Body of pancreas (tissue), 4 donors: ENCODE measurements around the gene DDX20. TPM values are rescaled to one million over a fixed set of nuclear protein-coding genes. Genes with fewer than 3 reads are reported as not detected.

ENCODE experiments used
- ATAC-seq: fragments of 150-250 bp; one replicate; pipeline ENCODE4 v1.9.1; 2016
- DNase-seq, 4 donors: peaks; one replicate each; pipeline ENCODE4 v3.0.0-alpha.2; 2019
- H3K27ac ChIP-seq, 4 donors: fragments of 200-600 bp; sonication (generic); 1 replicate in 3 of 4; 2 replicates in 1 of 4; pipeline versions ENCODE4 v1.5.1 to v1.6.1; 2016 to 2019; ENCODE audit warnings: mild to moderate bottlenecking in 1 of 4, mixed read lengths in 1 of 4, moderate library complexity in 1 of 4
- H3K27me3 ChIP-seq, 2 donors: fragments of 200-600 bp; sonication (generic); one replicate each; pipeline ENCODE4 v1.6.0; 2016; ENCODE audit warnings: mild to moderate bottlenecking in 1 of 2
- H3K36me3 ChIP-seq, 2 donors: fragments of 200-600 bp; sonication (generic); replicated peaks in 1 of 2; 2 replicates each; pipeline ENCODE4 v1.5.1; 2016; ENCODE audit warnings: low read depth in 2 of 2; ENCODE audit not compliant: insufficient read depth in 1 of 2
- H3K4me1 ChIP-seq: fragments of 200-600 bp; sonication (generic); one replicate; pipeline ENCODE4 v1.6.0; 2016
- H3K4me3 ChIP-seq, 2 donors: fragments of 200-600 bp; sonication (generic); 1 replicate in 1 of 2; 2 replicates in 1 of 2; pipeline ENCODE4 v1.5.1; 2016 to 2019
- H3K9me3 ChIP-seq, 3 donors: fragments of 200-600 bp; sonication (generic); 1 replicate in 2 of 3; 2 replicates in 1 of 3; pipeline ENCODE4 v1.5.1; 2016
- POLR2A ChIP-seq, 3 donors: fragments of 450-650 bp; IDR thresholded peaks; one replicate each; pipeline ENCODE4 v1.6.1; 2016; ENCODE audit warnings: antibody characterized with exemption in 3 of 3, mild to moderate bottlenecking in 2 of 3
- WGBS, 2 donors: methylation state at CpG; one replicate each; pipeline ENCODE4 v1.1.5; 2017; 5-methylcytosine and 5-hydroxymethylcytosine counted together
- intact Hi-C: fragments of 100-400 bp; cut with DNase I; formaldehyde crosslinking; loops from one replicate; pipeline ENCODE4 v1.15.1; 2023
- total RNA-seq, 2 donors: library from RNA; depleted of rRNA; stranded (reverse); fragments of >200 nt; gene quantifications; one replicate each; pipeline ENCODE4 v1.1.0, GENCODE V29; 2016
- TF ChIP-seq, protein P1 (sequence below), 7 experiments: fragments of 450-650 bp in 4 of 7; fragments of 200-600 bp in 3 of 7; sonication (generic) in 3 of 7; IDR thresholded peaks; one replicate each; pipeline ENCODE4 v1.5.1; 2016 to 2019; ENCODE audit warnings: antibody characterized with exemption in 7 of 7

Gene DDX20, protein sequence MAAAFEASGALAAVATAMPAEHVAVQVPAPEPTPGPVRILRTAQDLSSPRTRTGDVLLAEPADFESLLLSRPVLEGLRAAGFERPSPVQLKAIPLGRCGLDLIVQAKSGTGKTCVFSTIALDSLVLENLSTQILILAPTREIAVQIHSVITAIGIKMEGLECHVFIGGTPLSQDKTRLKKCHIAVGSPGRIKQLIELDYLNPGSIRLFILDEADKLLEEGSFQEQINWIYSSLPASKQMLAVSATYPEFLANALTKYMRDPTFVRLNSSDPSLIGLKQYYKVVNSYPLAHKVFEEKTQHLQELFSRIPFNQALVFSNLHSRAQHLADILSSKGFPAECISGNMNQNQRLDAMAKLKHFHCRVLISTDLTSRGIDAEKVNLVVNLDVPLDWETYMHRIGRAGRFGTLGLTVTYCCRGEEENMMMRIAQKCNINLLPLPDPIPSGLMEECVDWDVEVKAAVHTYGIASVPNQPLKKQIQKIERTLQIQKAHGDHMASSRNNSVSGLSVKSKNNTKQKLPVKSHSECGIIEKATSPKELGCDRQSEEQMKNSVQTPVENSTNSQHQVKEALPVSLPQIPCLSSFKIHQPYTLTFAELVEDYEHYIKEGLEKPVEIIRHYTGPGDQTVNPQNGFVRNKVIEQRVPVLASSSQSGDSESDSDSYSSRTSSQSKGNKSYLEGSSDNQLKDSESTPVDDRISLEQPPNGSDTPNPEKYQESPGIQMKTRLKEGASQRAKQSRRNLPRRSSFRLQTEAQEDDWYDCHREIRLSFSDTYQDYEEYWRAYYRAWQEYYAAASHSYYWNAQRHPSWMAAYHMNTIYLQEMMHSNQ
- total RNA-seq: 10 to 100 TPM in 1 of 2 donors, 1 to 10 TPM in 1; 5.7 to 34.3 TPM

- no peaks in the 10 kb centered on the region for H3K27me3 ChIP-seq
- peak within 1 kb of the TSS; percentile 54 to 69 for H3K4me3 ChIP-seq
- intact Hi-C loops: no loop called here
- H3K36me3 ChIP-seq: peaks cover under 1 to 2% of the 10 kb centered on the region in 2 donors
- no peaks in the 10 kb centered on the region for H3K9me3 ChIP-seq
- WGBS, 2 donors: 0 to 1% methylated on average over 41 to 67 of the region's 67 CpGs
- peak; percentile 25 to 74 (median 72) for TF ChIP-seq POLR2A (IDR thresholded peaks at IDR 0.05)
- TF ChIP-seq, protein P1, sequence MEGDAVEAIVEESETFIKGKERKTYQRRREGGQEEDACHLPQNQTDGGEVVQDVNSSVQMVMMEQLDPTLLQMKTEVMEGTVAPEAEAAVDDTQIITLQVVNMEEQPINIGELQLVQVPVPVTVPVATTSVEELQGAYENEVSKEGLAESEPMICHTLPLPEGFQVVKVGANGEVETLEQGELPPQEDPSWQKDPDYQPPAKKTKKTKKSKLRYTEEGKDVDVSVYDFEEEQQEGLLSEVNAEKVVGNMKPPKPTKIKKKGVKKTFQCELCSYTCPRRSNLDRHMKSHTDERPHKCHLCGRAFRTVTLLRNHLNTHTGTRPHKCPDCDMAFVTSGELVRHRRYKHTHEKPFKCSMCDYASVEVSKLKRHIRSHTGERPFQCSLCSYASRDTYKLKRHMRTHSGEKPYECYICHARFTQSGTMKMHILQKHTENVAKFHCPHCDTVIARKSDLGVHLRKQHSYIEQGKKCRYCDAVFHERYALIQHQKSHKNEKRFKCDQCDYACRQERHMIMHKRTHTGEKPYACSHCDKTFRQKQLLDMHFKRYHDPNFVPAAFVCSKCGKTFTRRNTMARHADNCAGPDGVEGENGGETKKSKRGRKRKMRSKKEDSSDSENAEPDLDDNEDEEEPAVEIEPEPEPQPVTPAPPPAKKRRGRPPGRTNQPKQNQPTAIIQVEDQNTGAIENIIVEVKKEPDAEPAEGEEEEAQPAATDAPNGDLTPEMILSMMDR (IDR thresholded peaks at IDR 0.05): peak; percentile 66 to 98 (median 90)
- ATAC-seq: peak; percentile 97
- peak; percentile 90 to 93 (median 91) for DNase-seq
- peak within 1 kb of the TSS; percentile 78 to 89 (median 80) for H3K27ac ChIP-seq
- peaks cover 16% of the 10 kb centered on the region for H3K4me1 ChIP-seq
These were observed at the start of gene DDX20 for GRCh38 chr1:111755331-111756123. Gene DDX20, plus strand, starts transcription at chr1:111755901. Its CDS starts 24 bp downstream, at chr1:111755925.

DNA sequence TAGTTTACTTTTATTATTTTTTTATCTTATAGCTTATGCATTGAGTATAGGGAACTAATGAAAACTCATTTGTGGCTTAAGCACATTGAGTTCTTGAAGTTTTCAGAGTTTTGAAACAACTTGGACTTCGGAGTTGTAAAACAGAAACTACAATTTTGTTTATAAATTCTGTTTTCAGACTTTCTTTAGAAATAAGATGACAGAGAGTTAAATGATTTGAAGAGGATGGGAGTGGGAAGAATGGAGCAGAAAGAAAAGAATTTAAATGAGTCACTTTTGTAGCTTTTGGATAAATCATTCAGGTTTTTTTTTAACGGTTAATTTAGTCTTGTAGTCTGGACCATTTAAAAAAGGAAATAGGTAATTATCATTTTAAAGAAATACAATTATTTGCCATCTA is 48.8 kb upstream of the DDX20 start:
- TF ChIP-seq POLR2A (IDR thresholded peaks at IDR 0.05): no peak
- TF ChIP-seq, protein P1 (IDR thresholded peaks at IDR 0.05): no peak
- no peaks in the 10 kb centered on the region for H3K4me1 ChIP-seq
- WGBS, 2 donors: 85 to 86% methylated on average over 2 of the region's 2 CpGs

GRCh38 chr1:111707906-111708305 is 47.8 kb upstream of the DDX20 start:
- DNase-seq: no peak
- intact Hi-C loops: no loop called here
- TF ChIP-seq POLR2A (IDR thresholded peaks at IDR 0.05): no peak
- TF ChIP-seq, protein P1 (IDR thresholded peaks at IDR 0.05): no peak
- H3K4me3 ChIP-seq: no peak overlapping the region
- peaks cover 0 to 7% of the 10 kb centered on the region in 2 donors for H3K36me3 ChIP-seq
- ATAC-seq: no peak
- H3K27me3 ChIP-seq: no peaks in the 10 kb centered on the region
- no peaks in the 10 kb centered on the region for H3K4me1 ChIP-seq
- H3K9me3 ChIP-seq: no peaks in the 10 kb centered on the region
- 73 to 74% methylated on average over 9 of the region's 9 CpGs for WGBS, 2 donors
- no peak overlapping the region for H3K27ac ChIP-seq

More for the DNA sequence above, 48.8 kb upstream of the DDX20 start:
- Histone ChIP-seq H3K27ac (no peak overlapping the region), H3K36me3 (peaks cover 0 to 7% of the 10 kb centered on the region in 2 donors), H3K9me3 (no peaks in the 10 kb centered on the region), H3K4me3 (no peak overlapping the region), H3K27me3 (no peaks in the 10 kb centered on the region)
- no peak for DNase-seq
- intact Hi-C loops: no loop called here
- ATAC-seq: no peak

DNA sequence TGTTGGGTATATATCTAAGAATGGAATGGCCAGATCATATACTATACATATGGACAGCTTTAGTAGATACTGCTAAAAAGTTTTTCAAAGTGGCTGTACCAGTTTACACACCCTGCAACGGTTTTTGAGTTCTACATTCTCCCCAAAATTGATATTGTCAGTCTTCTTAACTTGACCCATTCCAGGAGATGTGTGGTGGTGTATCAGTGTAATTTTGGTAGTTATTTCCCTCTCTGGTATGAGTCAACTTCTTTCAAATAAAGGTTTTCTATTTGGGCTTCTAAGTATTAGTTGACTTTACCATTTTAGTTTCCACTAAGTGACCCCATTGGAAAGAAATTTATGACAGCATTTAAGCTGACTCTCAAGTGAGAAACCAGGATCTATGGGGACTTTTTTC is 45.7 kb upstream of the DDX20 start:
- H3K4me1 ChIP-seq: no peaks in the 10 kb centered on the region
- no peak for TF ChIP-seq POLR2A (IDR thresholded peaks at IDR 0.05)
- TF ChIP-seq, protein P1 (IDR thresholded peaks at IDR 0.05): no peak
- intact Hi-C loops: no loop called here
- no peak for DNase-seq
- no peaks in the 10 kb centered on the region for H3K27me3 ChIP-seq
- H3K9me3 ChIP-seq: no peaks in the 10 kb centered on the region
- WGBS, 2 donors: 48 to 59% methylated on average over 1 of the region's 1 CpG
- H3K27ac ChIP-seq: no peak overlapping the region
- peaks cover 0 to 5% of the 10 kb centered on the region in 2 donors for H3K36me3 ChIP-seq
- no peak for ATAC-seq
- H3K4me3 ChIP-seq: no peak overlapping the region
